Inferior parietal cortex (tissue), 1 donor: ENCODE results near the gene TNIK.

ENCODE experiments used
- DNase-seq: peaks from one replicate; pipeline ENCODE4 v3.0.0-alpha.2; 2016; ENCODE audit errors: extremely low spot score

The TNIK gene

DNA sequence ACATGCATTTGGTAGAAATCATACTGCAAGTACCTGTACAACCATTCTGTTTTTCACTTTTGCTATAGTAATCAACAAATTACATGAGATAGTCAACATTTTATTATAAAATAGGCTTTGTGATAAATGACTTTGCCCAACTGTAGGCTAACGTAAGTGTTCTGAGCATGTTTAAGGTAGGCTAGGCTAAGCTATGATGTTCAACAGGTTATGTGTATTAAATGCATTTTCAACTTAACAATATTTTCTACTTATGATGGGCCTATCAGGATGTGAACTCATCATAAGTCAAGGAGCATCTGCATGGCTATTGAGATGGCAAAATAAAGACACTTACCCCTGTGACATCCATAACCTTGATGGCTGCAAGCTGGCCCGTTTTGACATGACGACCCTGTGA lies 232.4 kb downstream of the TNIK start:
- DNase-seq: no peak

DNA sequence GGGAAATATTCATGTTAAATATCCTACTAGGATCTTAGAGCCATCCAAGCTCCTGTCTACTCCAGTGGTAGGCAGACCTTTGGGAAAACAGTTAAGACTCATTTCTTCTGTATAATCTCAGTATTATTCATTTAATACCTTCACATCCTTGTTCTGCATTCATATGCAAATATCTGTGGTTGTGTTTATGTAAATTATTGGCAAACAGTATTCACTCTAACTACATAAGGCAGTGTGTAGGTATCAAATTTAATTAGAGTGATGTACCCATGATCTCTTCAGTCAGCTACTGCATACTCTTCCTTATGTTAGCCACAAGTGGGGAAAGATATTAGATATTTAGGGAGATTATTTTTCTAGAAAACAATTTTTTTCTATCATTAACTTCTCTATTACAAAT lies 232.8 kb downstream of the TNIK start:
- DNase-seq: no peak

DNA sequence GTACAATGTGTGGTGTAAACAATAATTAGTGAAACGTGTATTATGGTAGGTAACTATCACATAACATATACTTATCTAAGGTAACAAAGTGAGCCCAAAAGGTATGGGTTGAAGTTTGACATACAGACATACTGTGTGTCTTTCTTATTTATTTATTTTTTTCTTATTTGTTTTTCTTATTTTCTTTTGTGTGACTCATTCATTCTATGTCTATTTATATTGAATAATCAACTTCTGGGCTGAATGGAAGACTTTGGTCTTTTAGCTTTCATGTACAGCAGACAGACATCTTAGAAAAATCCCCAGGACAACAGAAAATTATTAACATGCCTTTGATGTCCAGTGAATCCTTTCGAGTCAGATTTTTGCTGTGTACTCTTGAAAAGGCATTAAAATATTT lies 233.4 kb downstream of the TNIK start:
- no peak for DNase-seq

DNA sequence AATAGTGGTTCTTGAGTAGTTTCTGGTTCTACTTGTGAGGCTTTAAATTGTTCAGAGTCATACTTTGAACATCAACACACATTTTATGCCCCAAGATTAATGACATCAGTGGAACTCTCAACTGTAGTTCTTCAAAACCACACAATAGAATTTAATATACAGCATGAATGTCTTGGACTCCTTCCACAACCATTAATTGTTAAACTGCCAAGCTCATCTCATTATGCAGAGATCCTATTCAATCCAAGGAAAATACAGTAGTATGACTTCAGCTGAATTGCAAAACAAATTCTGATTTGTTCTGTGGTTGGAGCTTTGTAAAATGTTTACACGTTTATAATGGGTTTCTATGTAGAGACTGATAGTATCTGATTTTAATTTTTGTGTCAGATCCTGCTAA lies 234.5 kb downstream of the TNIK start:
- DNase-seq: no peak

DNA sequence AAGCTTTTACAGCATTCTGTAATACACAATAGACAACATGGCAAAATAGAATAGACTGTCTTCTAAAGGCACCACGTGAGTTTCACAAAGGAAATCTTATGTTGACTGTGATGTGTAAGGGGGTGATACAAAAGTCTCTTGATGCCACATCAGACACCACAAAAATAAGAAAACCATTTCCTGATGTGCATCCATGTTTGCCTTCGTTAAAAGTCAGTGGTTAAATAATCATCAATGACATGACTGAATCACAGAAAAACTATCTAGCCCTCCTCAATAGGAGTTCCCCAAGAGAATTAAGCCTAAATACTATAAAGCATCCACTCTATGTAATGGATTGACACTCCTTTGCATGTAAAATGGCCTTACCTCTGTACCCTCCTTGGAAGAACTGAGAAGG lies 235.0 kb downstream of the TNIK start:
- no peak for DNase-seq

DNA sequence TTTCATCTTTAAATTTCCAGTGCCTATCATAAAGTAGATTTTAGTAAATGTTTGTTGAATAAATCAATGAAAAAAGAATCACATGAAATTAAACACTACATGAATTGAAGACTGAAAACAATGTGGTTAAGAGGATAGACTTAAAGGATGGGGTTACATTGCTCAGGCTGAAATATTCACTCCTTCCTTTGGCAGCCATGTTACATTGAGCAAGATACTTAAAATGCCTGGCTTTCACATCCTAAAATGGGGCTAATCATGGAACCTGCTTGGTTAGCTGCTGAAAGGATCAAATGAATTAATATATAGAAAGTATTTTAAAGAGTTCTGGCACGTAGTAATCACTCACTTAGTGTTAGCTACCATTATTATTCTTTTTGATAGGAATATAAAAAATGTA lies 236.8 kb downstream of the TNIK start:
- DNase-seq: no peak

- DNase-seq: no peak
Observed at GRCh38 chr3:171222995-171223394, 237.2 kb downstream of the TNIK start.

DNA sequence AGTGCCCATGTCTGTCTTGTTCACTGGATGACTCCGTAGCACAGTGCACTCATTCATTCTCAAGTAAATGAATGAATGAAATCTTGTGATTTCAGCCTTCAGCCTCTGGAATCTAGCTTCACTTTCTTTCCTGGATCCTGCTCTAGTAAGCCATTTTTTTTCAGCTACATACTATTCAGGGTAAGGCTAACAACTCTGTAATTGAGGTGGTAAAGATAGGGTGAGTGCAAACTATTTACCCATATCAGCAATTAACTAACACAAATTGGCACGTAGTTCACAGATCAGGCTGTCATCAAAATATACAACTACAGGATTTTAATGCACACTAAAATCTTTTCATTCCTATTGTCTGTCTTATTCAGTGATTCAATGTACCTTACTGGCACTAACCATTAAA lies 238.6 kb downstream of the TNIK start:
- DNase-seq: no peak

DNA sequence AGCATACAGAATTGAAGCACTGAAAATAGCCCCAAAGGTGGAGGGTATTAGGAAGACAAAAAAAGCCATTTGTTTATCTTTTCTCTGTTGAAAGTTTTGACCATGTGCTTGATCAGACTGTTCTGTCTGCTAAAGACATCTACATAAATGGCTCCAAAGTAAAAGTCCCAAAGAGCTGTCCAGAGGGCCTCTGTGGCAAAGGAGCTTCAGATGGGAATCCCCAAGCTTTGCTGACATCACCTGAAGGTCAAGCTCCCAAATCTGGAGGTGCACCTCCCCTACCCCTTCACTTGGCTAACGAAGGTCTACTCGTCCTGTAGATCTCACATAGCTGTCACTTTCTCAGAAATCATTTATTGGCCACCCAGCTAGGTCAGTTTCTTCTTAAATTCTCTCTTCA lies 239.1 kb downstream of the TNIK start:
- DNase-seq: no peak

GRCh38 chr3:171219258-171219657 lies 240.9 kb downstream of the TNIK start:
- DNase-seq: no peak

DNA sequence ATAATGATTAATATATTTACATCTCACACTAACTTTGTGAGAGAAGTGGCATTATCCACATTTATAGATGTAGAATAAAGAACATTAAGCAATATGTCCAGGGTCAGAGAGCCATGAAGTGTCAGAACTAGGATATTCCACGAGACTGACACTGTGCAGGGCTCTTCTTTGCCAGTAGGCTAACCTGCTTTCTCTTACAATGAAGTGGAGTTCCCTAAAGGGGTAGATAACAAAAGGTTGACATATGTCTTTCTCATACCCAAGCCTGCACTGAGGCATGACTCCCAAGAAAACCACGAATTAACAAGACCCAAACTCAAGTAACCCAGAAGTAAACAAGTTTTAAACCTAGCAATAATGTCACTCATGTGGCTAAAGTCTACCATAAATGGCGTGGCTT lies 242.1 kb downstream of the TNIK start:
- DNase-seq: no peak

- no peak for DNase-seq
Observed at GRCh38 chr3:171213907-171214306, 246.3 kb downstream of the TNIK start.

DNA sequence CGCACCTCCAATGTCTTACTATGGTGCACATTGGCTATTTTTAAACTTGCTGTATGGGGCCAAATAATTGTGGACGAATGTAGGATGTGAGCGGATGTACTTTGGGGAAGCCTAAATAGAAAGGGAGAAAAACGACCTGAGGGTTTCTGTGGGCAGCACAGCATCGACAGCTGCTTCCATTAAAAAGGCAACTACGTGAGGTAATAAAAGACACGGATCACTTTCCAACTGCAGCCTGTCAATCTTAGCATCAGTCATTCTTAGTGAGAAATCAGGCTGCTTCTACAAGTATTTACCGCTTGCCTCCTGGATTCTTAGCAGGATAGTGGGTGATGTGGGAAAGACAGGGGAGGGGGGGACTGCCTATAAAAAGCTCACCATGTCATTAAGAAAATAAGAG lies 247.0 kb downstream of the TNIK start:
- DNase-seq: no peak

- no peak for DNase-seq
Observed at GRCh38 chr3:171212648-171213047, 247.6 kb downstream of the TNIK start.

DNA sequence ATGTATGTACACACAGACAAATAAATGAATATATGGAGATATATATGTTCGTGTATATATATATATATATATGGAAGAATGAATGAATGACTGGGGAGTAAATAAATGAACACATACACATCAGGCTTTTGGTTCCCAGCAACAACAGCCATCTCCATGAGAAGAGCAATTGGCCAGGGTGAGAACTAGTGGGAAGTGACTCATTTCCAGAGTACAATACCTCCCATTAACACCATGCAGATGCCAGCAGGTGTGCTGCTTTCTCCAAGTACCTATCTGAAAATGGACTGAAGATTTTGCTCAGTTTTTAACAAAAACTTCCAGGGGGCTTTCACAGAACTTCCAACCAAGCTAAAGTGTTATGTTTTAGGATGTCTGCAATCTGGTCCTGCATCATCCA lies 253.9 kb downstream of the TNIK start:
- DNase-seq: no peak

DNA sequence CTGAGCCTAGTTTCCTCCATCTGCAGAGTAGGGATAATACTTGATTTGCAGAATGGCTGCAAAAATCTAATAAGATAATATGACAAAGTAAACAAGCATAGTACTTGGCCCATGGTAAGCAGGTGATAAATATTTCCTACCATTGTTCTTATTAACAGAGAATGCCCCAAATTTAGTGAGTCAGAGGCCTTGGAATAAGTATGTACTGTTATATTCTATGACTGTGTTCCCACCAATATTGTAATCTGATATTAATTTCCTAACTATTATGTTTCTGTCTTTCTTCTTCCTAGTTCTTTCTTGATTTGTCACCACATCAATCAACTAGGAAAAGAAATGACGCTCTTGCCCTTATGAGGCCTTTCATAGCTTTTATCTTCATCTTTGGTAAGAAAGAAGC lies 255.3 kb downstream of the TNIK start:
- no peak for DNase-seq

DNA sequence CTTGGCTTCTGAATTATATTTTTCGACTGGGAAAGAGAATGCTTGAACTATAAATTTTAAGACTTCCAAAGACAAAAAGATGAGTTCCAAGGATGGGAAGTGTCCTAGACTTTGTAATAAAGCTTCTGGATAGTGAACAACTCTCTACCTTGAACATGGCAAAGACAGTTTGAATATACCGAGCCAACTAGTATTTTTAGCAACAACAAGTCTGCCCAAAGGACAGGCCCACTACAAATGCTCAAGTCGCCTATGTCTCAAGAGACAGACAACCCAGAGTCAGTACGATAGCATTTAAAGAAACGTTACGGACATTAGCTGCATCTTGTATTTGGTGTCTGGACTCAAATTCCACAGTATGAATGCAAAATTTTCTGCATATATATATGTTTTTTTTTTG lies 258.4 kb downstream of the TNIK start:
- no peak for DNase-seq

- DNase-seq: no peak
Observed at GRCh38 chr3:171200750-171201088, 259.5 kb downstream of the TNIK start.

GRCh38 chr3:171200052-171200749 lies 260.0 kb downstream of the TNIK start:
- DNase-seq: no peak

DNA sequence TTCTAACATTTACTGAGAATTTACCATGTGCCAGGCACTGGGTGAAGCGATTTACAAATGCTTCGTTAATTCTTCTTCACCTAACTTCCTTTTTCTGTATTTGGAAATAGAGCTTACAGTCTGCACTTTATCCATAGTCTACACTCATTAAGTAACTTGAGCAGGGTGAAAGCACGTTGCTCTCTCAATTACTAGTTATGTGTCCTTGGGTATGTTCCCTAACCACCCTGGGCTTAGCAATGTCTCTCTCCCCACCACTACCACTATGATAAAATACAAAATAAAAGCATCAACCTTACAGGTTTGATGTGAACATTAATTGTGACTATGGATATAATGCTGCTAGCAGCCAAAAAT lies 260.8 kb downstream of the TNIK start:
- no peak for DNase-seq

DNA sequence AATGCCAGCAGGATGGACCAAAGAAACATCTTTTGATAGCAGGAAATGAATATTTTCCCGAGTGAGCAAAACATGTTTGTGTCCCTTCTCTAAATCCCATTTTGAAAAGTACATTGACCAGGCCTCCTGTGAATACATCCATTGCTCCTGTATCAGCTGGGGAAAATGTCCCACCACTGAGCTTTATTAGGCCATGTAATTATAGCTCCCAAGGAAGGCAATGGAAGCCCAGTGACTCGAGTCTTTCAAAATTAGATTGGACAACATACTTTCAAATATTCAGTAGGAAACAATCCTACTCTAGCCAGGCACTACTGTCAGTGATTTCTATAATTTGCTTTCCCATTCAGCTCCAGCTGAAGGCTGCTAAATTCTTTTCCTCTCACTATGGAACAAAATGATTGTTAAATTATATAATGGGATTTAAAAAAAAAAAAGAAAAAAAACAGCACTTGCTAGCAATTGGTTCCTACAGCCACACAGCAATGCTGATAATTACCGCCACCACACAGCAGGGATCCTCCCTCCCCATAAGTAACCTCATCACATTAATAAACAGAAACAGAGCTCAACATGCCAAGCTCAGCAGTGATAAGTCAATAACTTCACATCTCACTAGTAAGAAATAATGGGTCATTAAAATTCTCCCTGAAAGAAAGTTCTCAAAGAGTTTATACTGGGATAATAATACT lies 261.3 kb downstream of the TNIK start:
- DNase-seq: no peak

GRCh38 chr3:171195686-171196085 lies 264.5 kb downstream of the TNIK start:
- DNase-seq: no peak

GRCh38 chr3:171194965-171195364 lies 265.2 kb downstream of the TNIK start:
- DNase-seq: no peak

DNA sequence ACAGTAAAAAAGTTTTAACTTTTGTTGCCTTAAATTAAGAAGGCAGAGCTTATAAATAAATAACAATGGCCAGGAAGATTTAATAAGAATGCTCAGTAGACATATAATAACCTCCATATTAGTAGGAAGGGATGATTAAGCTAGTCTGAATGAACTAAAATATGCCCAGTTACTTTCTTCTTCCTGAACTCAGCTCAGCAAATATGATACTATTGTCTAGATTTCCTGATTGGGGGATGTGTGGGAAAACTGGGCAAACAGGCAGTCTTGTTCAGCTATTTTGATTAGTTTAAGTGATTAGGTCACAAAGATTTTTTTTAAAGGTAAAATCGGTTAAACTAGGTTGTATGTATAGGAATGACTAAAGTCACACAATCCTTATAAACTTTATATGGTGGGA lies 266.5 kb downstream of the TNIK start:
- DNase-seq: no peak
